Measurements from ENCODE around the gene ACYP2. TPM values are rescaled to one million over a fixed set of nuclear protein-coding genes. Genes with fewer than 3 reads are reported as not detected.
A peak's percentile ranks its signal among the peaks of the same experiment; 100 is the strongest.
"Not testable (repeated sequence)": the region's sequence is repeated elsewhere in the genome, so short reads cannot be mapped to it uniquely, and the experiment has no call there.

The ACYP2 gene
- total RNA-seq, 1 donor from 2014 or later: 7.0 TPM

- no peak for DNase-seq (ENCODE audit: low spot score)
- Mint-ChIP-seq H3K9me3 (ENCODE audit: unreplicated experiment) (no peaks in the 10 kb centered on the region), H3K27ac (ENCODE audit: unreplicated experiment) (no peak overlapping the region), H3K4me3 (ENCODE audit: unreplicated experiment) (no peak overlapping the region), H3K27me3 (ENCODE audit: unreplicated experiment) (no peaks in the 10 kb centered on the region), H3K36me3 (ENCODE audit: low read depth, unreplicated experiment) (no peaks in the 10 kb centered on the region), H3K4me1 (ENCODE audit: unreplicated experiment) (peaks cover 6% of the 10 kb centered on the region)
- TF ChIP-seq CTCF (IDR thresholded peaks at IDR 0.05; ENCODE audit: unreplicated experiment): no peak
Observed at GRCh38 chr2:54088191-54088634, 27.2 kb upstream of the ACYP2 start.

DNA sequence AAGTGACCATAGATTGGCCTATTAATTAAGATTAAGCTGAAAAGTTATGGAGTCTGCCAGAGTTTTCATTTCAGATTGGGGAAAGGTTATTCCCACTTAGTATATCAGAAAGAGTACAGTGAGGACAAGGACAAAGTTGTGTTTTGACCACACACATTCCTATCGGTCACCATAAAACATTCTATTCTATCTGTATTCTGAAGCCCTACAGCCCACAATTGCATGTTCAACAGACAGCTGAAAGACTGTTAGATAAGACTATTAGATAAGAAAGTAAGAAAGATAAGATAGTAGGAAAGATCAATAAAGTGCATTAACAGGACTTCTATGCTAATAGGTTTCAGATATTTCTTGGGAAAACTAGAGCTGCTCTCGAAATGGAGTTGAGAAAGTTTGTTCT, 26.7 kb upstream of the ACYP2 start:
- H3K27ac Mint-ChIP-seq (ENCODE audit: unreplicated experiment): no peak overlapping the region
- DNase-seq (ENCODE audit: low spot score): no peak
- H3K4me3 Mint-ChIP-seq (ENCODE audit: unreplicated experiment): no peak overlapping the region
- no peaks in the 10 kb centered on the region for H3K27me3 Mint-ChIP-seq (ENCODE audit: unreplicated experiment)
- H3K9me3 Mint-ChIP-seq (ENCODE audit: unreplicated experiment): no peaks in the 10 kb centered on the region
- peaks cover 6% of the 10 kb centered on the region for H3K4me1 Mint-ChIP-seq (ENCODE audit: unreplicated experiment)
- no peak for TF ChIP-seq CTCF (IDR thresholded peaks at IDR 0.05; ENCODE audit: unreplicated experiment)
- no peaks in the 10 kb centered on the region for H3K36me3 Mint-ChIP-seq (ENCODE audit: low read depth, unreplicated experiment)

GRCh38 chr2:54090521-54091117, 24.8 kb upstream of the ACYP2 start:
- peaks cover 4% of the 10 kb centered on the region for H3K4me1 Mint-ChIP-seq (ENCODE audit: unreplicated experiment)
- no peak overlapping the region for H3K4me3 Mint-ChIP-seq (ENCODE audit: unreplicated experiment)
- no peaks in the 10 kb centered on the region for H3K9me3 Mint-ChIP-seq (ENCODE audit: unreplicated experiment)
- H3K36me3 Mint-ChIP-seq (ENCODE audit: low read depth, unreplicated experiment): no peaks in the 10 kb centered on the region
- H3K27me3 Mint-ChIP-seq (ENCODE audit: unreplicated experiment): peaks cover 1% of the 10 kb centered on the region
- H3K27ac Mint-ChIP-seq (ENCODE audit: unreplicated experiment): peak overlapping the region; percentile 1
- DNase-seq (ENCODE audit: low spot score): no peak
- TF ChIP-seq CTCF (IDR thresholded peaks at IDR 0.05; ENCODE audit: unreplicated experiment): no peak

DNA sequence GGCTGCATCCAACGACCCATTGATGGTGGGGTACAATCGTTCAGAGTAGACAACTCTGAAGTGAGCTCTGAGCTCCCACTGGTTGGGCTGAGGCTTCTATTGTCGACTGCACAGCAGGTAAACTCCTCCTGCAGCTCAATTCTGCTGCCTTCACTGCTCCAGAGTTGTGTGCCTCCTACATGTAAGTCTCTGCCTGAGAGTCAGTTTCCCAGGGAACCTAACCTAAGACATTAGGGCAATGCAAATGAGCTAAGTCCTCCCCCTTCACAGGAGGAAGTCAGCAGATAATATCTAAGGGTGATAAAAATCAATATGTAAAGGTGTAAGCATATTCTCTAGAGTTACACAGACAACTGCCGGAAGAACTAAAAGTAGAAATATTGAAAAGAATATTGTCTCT, 22.5 kb upstream of the ACYP2 start:
- Mint-ChIP-seq H3K36me3 (ENCODE audit: low read depth, unreplicated experiment) (peaks cover 6% of the 10 kb centered on the region), H3K27me3 (ENCODE audit: unreplicated experiment) (peaks cover 4% of the 10 kb centered on the region), H3K4me3 (ENCODE audit: unreplicated experiment) (no peak overlapping the region), H3K4me1 (ENCODE audit: unreplicated experiment) (peaks cover 4% of the 10 kb centered on the region), H3K9me3 (ENCODE audit: unreplicated experiment) (peaks cover 6% of the 10 kb centered on the region), H3K27ac (ENCODE audit: unreplicated experiment) (no peak overlapping the region)
- TF ChIP-seq CTCF (IDR thresholded peaks at IDR 0.05; ENCODE audit: unreplicated experiment): no peak
- DNase-seq (ENCODE audit: low spot score): no peak

DNA sequence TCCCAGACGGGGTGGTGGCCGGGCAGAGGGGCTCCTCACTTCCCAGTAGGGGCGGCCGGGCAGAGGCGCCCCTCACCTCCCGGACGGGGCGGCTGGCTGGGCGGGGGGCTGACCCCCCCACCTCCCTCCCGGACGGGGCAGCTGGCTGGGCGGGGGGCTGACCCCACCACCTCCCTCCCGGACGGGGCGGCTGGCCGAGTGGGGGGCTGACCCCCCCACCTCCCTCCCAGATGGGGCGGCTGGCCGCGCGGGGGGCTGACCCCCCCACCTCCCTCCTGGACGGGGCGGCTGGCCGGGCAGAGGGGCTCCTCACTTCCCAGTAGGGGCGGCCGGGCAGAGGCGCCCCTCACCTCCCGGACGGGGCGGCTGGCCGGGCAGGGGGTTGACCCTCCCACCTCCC, 20.0 kb upstream of the ACYP2 start:
- H3K4me3 Mint-ChIP-seq (ENCODE audit: unreplicated experiment); H3K27me3 Mint-ChIP-seq (ENCODE audit: unreplicated experiment); H3K9me3 Mint-ChIP-seq (ENCODE audit: unreplicated experiment); H3K27ac Mint-ChIP-seq (ENCODE audit: unreplicated experiment); H3K36me3 Mint-ChIP-seq (ENCODE audit: low read depth, unreplicated experiment); DNase-seq (ENCODE audit: low spot score): not testable (repeated sequence)
- H3K4me1 Mint-ChIP-seq (ENCODE audit: unreplicated experiment): peaks cover 12% of the 10 kb centered on the region

GRCh38 chr2:54096141-54096540, 19.3 kb upstream of the ACYP2 start:
- H3K4me3 Mint-ChIP-seq (ENCODE audit: unreplicated experiment); H3K27me3 Mint-ChIP-seq (ENCODE audit: unreplicated experiment); H3K9me3 Mint-ChIP-seq (ENCODE audit: unreplicated experiment); H3K4me1 Mint-ChIP-seq (ENCODE audit: unreplicated experiment); H3K27ac Mint-ChIP-seq (ENCODE audit: unreplicated experiment); DNase-seq (ENCODE audit: low spot score); H3K36me3 Mint-ChIP-seq (ENCODE audit: low read depth, unreplicated experiment): not testable (repeated sequence)

All from endothelial cell (in vitro differentiated cells).